GM12878 (cell line): Measurements from ENCODE around the gene SENP8.

Source experiments
- BHLHE40 ChIP-seq, 2 experiments: fragments of 450-650 bp in 1 of 2; IDR thresholded peaks; 2 replicates each; pipeline ENCODE4 v1.6.1; 2011 to 2017; ENCODE audit warnings: low read depth in 2 of 2, borderline replicate concordance in 1 of 2, improper control_type of control experiment in 1 of 2, low read length in 1 of 2, mild to moderate bottlenecking in 1 of 2
- CTCF ChIP-seq, 3 experiments: IDR thresholded peaks in 2 of 3; conservative IDR thresholded peaks in 1 of 3; 2 replicates each; pipeline ENCODE4 v1.5.1; 2011; ENCODE audit warnings: low read depth in 3 of 3, low read length in 3 of 3, mild to moderate bottlenecking in 3 of 3, control low read depth in 2 of 3, moderate library complexity in 2 of 3, inconsistent platforms in 1 of 3, mixed read lengths in 1 of 3; ENCODE audit not compliant: control insufficient read depth in 2 of 3, insufficient read depth in 1 of 3; ENCODE audit errors: extremely low read depth in 1 of 3
- EP300 ChIP-seq, 2 experiments: fragments of 150-350 bp in 1 of 2; IDR thresholded peaks; 2 replicates each; pipeline ENCODE4 v1.6.1; 2011 to 2012; ENCODE audit warnings: low read depth in 2 of 2, low read length in 2 of 2, borderline replicate concordance in 1 of 2, improper control_type of control experiment in 1 of 2, inconsistent platforms in 1 of 2; ENCODE audit not compliant: control insufficient read depth in 1 of 2
- JUNB ChIP-seq: IDR thresholded peaks from 2 replicates; pipeline ENCODE4 v1.6.1; 2016; ENCODE audit warnings: antibody characterized with exemption, mild to moderate bottlenecking
- NFYA ChIP-seq: IDR thresholded peaks from 2 replicates; pipeline ENCODE4 v1.6.1; 2011; ENCODE audit warnings: low read depth, mild to moderate bottlenecking, low read length, improper control_type of control experiment, borderline replicate concordance
- PBX3 ChIP-seq: IDR thresholded peaks from 2 replicates; pipeline ENCODE4 v1.6.1; 2011; ENCODE audit warnings: mild to moderate bottlenecking, low read depth, low read length, moderate library complexity; ENCODE audit not compliant: insufficient replicate concordance
- RBBP5 ChIP-seq: fragments of 200-600 bp; sonication (generic); conservative IDR thresholded peaks from 2 replicates; pipeline ENCODE4 v1.6.1; 2016
- RFX5 ChIP-seq: IDR thresholded peaks from 2 replicates; pipeline ENCODE4 v1.6.1; 2011; ENCODE audit warnings: low read depth, low read length, improper control_type of control experiment
- SIN3A ChIP-seq: IDR thresholded peaks from 2 replicates; pipeline ENCODE4 v1.6.1; 2012; ENCODE audit warnings: low read depth, low read length, improper control_type of control experiment
- TAF1 ChIP-seq: IDR thresholded peaks from 2 replicates; pipeline ENCODE4 v1.6.1; 2011; ENCODE audit warnings: mild to moderate bottlenecking, low read depth, low read length, borderline replicate concordance
- TARDBP ChIP-seq: IDR thresholded peaks from 2 replicates; pipeline ENCODE4 v1.6.1; 2016; ENCODE audit warnings: borderline replicate concordance
- TCF7 ChIP-seq: IDR thresholded peaks from 2 replicates; pipeline ENCODE4 v1.6.1; 2014; ENCODE audit warnings: antibody characterized with exemption, borderline replicate concordance
- TF ChIP-seq, protein P1 (sequence below): IDR thresholded peaks from 2 replicates; pipeline ENCODE4 v1.6.1; 2012; ENCODE audit warnings: low read depth, low read length, improper control_type of control experiment
- TF ChIP-seq, protein P2 (sequence below): fragments of 450-650 bp; IDR thresholded peaks from 2 replicates; pipeline ENCODE4 v1.6.1; 2016; ENCODE audit warnings: mild to moderate bottlenecking

DNA sequence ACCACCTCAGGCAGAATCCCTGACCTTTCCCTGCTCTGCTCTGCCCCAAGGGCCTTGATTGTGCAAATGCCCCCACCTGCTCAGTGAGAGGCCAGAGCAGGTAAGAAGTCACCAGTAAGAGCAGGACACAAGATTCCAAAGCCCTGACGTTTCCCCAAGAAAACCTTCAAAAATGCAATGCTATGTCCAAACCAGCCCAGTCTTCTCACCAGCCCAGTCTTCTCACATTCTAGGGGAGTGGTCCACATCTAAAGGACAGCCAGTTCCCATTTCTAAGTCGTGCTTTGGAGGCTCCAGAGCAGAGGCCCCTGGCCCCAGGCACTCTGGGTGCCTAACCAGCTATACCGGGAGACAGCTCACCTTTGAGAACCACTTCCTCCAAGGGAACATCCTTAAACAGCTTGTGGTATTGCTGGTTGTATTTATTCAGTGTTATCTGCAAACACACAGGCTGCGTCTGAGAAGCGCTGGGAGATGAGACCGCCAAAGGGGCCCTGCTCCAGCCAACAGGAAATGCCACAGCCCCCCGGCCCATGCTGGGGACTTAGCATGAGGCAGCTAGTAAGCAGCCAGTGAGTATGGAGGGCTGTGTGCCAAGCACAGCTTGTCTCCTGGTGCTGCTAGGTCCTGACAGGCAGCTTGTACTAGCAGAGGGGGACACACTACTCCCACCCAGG is 50.1 kb downstream of the SENP8 start:
- TF ChIP-seq, protein P1, sequence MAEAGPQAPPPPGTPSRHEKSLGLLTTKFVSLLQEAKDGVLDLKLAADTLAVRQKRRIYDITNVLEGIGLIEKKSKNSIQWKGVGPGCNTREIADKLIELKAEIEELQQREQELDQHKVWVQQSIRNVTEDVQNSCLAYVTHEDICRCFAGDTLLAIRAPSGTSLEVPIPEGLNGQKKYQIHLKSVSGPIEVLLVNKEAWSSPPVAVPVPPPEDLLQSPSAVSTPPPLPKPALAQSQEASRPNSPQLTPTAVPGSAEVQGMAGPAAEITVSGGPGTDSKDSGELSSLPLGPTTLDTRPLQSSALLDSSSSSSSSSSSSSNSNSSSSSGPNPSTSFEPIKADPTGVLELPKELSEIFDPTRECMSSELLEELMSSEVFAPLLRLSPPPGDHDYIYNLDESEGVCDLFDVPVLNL, result no peak
- no peak for TF ChIP-seq NFYA
- TF ChIP-seq BHLHE40 (IDR thresholded peaks at IDR 0.05; ENCODE audit: borderline replicate concordance in 1 of 2, low read depth in 2 of 2, low read length in 1 of 2), result no peak
- no peak for TF ChIP-seq SIN3A
- no peak for TF ChIP-seq RBBP5
- no peak for TF ChIP-seq EP300 (IDR thresholded peaks at IDR 0.05; ENCODE audit: borderline replicate concordance in 1 of 2, control insufficient read depth in 1 of 2, low read depth in 2 of 2, low read length in 2 of 2)
- TF ChIP-seq PBX3, result no peak
- no peak for TF ChIP-seq TAF1
- no peak for TF ChIP-seq CTCF (IDR thresholded peaks at IDR 0.05 in 2 of 3, conservative IDR thresholded peaks at IDR 0.05 in 1 of 3; ENCODE audit: control insufficient read depth in 2 of 3, extremely low read depth in 1 of 3, insufficient read depth in 1 of 3, low read depth in 3 of 3, low read length in 3 of 3)
- TF ChIP-seq, protein P2, sequence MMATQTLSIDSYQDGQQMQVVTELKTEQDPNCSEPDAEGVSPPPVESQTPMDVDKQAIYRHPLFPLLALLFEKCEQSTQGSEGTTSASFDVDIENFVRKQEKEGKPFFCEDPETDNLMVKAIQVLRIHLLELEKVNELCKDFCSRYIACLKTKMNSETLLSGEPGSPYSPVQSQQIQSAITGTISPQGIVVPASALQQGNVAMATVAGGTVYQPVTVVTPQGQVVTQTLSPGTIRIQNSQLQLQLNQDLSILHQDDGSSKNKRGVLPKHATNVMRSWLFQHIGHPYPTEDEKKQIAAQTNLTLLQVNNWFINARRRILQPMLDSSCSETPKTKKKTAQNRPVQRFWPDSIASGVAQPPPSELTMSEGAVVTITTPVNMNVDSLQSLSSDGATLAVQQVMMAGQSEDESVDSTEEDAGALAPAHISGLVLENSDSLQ, result no peak
- TF ChIP-seq RFX5, result no peak
- no peak for TF ChIP-seq TARDBP
- no peak for TF ChIP-seq TCF7
- no peak for TF ChIP-seq JUNB
